Measurements from ENCODE around the gene SURF6. TPM values are rescaled to one million over a fixed set of nuclear protein-coding genes. Genes with fewer than 3 reads are reported as not detected.

SURF6 gene
- total RNA-seq, 4 donors from 2014 or later, result 14.5 to 28.6 (median 22.0) TPM

DNA sequence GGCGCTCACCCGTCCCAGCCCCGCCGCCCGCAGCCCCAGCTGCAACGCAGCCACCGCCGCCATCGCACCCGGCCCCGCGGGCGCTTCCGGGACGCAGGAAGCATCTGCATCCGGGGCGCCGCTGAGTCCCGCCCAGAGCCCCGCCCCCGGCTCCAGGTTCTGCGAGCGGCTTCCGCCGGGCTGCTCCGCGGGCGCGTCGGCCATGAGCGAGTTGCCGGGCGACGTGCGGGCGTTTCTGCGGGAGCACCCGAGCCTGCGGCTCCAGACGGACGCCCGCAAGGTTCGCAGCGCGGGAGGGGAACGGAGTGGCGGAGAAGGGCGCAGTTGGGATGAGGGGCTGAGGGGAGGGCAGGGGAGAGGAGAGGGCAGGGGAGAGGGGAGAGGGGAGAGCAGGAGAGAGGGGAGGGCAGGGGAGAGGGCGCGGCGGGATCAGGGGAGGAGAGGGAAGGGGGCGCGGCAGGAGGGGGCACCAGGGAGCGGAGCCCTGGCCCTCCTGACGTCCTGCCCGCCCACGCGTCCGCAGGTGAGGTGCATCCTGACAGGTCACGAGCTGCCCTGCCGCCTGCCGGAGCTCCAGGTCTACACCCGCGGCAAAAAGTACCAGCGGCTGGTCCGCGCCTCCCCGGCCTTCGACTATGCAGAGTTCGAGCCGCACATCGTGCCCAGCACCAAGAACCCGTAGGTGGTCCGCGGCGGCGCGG, 20.6 kb upstream of the SURF6 start, which contains the start of the genes SURF1 and SURF2:
TSS of gene SURF1 (minus strand) at position 97 of the 701 bp plus-strand sequence. CDS start at position 63, 34 bp downstream.
TSS of gene SURF2 (plus strand) at position 160 of the 701 bp plus-strand sequence. CDS start at position 203, 43 bp downstream.
- Histone ChIP-seq H3K27me3 (no peaks in the 10 kb centered on the region), H3K36me3 (peaks cover 9 to 64% (median 26%) of the 10 kb centered on the region in 3 donors), H3K4me1 (peaks cover 17 to 63% (median 20%) of the 10 kb centered on the region in 3 donors), H3K9me3 (no peaks in the 10 kb centered on the region), H3K4me3 (peak within 1 kb of the TSS; percentile 73 to 93 (median 82)), H3K27ac (peak within 1 kb of the TSS; percentile 76 to 91 (median 88))
- WGBS, 2 donors, result 0% methylated on average over 1 of the region's 78 CpGs; no CpG with 5 or more reads in 1 of the 2 donors
- peak in 2 of 6 experiments; percentile 11 to 16 for TF ChIP-seq CTCF (IDR thresholded peaks at IDR 0.05)
- peak in 2 of 4 donors; percentile 56 to 70 for TF ChIP-seq POLR2A (IDR thresholded peaks at IDR 0.05)
- DNase-seq, result no peak
- intact Hi-C loops (cut with DNase I), result no loop called here

GRCh38 chr9:133355881-133356357, 19.9 kb upstream of the SURF6 start:
- H3K4me1 ChIP-seq, result peaks cover 17 to 65% (median 20%) of the 10 kb centered on the region in 3 donors
- H3K27ac ChIP-seq, result peak overlapping the region; percentile 69 to 91 (median 88)
- H3K4me3 ChIP-seq, result peak overlapping the region; percentile 73 to 93 (median 82)
- no peaks in the 10 kb centered on the region for H3K9me3 ChIP-seq
- WGBS, 2 donors, result 0% methylated on average over 4 to 12 of the region's 31 CpGs
- intact Hi-C loops (cut with DNase I), result no loop called here
- no peak for DNase-seq
- no peaks in the 10 kb centered on the region for H3K27me3 ChIP-seq
- TF ChIP-seq POLR2A (IDR thresholded peaks at IDR 0.05) (no peak), CTCF (IDR thresholded peaks at IDR 0.05) (no peak)
- H3K36me3 ChIP-seq, result peaks cover 15 to 64% (median 31%) of the 10 kb centered on the region in 3 donors

DNA sequence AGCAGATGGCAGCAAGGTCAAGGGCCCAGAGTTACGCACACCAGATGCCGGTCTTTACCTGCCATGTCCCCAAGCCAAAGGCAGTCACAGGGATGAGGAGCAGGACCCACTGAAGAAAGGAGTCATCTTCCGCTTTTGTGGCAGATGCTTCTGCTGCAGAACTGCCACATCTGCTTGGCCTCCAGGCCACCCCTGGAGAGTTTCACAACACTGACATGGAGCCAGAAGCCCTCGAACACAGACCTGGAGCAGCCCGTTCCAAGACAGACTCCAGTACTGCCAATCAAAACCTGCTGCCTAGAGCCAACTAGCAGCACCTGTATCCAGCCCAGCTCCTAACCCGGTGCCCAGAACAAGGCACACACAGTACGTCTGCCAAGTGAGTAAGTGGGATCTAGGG, 18.8 kb upstream of the SURF6 start:
- WGBS, 2 donors, result 68 to 71% methylated on average over 3 to 7 of the region's 7 CpGs
- Histone ChIP-seq H3K4me3 (no peak overlapping the region), H3K27me3 (no peaks in the 10 kb centered on the region), H3K27ac (no peak overlapping the region), H3K9me3 (no peaks in the 10 kb centered on the region), H3K36me3 (peaks cover 26 to 64% (median 32%) of the 10 kb centered on the region in 3 donors), H3K4me1 (peaks cover 17 to 72% (median 25%) of the 10 kb centered on the region in 3 donors)
- DNase-seq, result no peak
- intact Hi-C loops (cut with DNase I), result no loop called here
- TF ChIP-seq CTCF (IDR thresholded peaks at IDR 0.05) (no peak), POLR2A (IDR thresholded peaks at IDR 0.05) (no peak)

- no peaks in the 10 kb centered on the region for H3K27me3 ChIP-seq
- TF ChIP-seq POLR2A (IDR thresholded peaks at IDR 0.05) (no peak), CTCF (IDR thresholded peaks at IDR 0.05) (no peak)
- 74 to 90% methylated on average over 5 of the region's 5 CpGs for WGBS, 2 donors
- no peak for DNase-seq
- intact Hi-C loops (cut with DNase I), result no loop called here
- no peak overlapping the region for H3K27ac ChIP-seq
- H3K4me1 ChIP-seq, result peaks cover 20 to 72% (median 36%) of the 10 kb centered on the region in 3 donors
- H3K9me3 ChIP-seq, result no peaks in the 10 kb centered on the region
- peaks cover 29 to 62% (median 32%) of the 10 kb centered on the region in 3 donors for H3K36me3 ChIP-seq
- H3K4me3 ChIP-seq, result no peak overlapping the region
These were observed 17.6 kb upstream of the SURF6 start for GRCh38 chr9:133353548-133353947.

Measured in esophagus squamous epithelium (tissue), 5 donors.